Measurements from ENCODE around the gene NLRC5.
"Not testable (repeated sequence)": the region's sequence is repeated elsewhere in the genome, so short reads cannot be mapped to it uniquely, and the experiment has no call there.

The NLRC5 gene

DNA sequence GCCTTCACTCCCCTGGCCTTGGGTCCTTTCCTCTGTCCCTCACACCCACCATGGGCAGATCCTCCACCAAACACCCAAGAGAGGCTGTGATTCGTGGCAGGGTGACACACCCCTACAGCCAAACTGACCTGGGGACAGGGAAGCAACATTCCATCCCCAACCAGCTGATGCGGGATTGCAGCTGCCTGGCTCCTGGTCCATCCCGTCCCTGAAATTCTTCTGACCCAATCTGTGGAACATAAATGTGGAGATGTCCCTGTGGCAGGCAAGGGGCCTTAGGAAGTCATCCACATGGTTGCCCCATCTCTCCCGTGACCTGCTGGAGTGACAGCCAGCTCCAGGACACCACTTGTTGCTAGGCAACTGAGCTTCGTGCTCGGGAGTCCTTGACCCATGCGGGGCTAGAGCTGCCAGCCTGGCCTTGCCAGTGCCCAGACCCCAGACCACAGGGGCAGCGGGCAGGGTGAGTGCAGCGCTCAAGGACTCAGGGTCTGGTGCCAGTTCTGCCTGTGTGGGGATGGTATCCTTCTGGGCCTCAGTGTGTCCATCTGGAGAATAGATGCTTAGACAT is 69.0 kb downstream of the NLRC5 start:
- DNase-seq, result no peak
- no peak for TF ChIP-seq CTCF (IDR thresholded peaks at IDR 0.05; ENCODE audit: low read depth, low read length)
- Histone ChIP-seq H3K36me3 (no peaks in the 10 kb centered on the region), H3K4me3 (ENCODE audit: low read depth, low read length) (no peak overlapping the region), H3K27me3 (ENCODE audit: insufficient read depth, low read depth, severe bottlenecking) (no peaks in the 10 kb centered on the region), H3K27ac (no peak overlapping the region), H3K9me3 (ENCODE audit: severe bottlenecking) (no peaks in the 10 kb centered on the region)

- H3K36me3 ChIP-seq, result no peaks in the 10 kb centered on the region
- DNase-seq, result no peak
- no peak overlapping the region for H3K27ac ChIP-seq
- no peak overlapping the region for H3K4me3 ChIP-seq (ENCODE audit: low read depth, low read length)
- H3K27me3 ChIP-seq (ENCODE audit: insufficient read depth, low read depth, severe bottlenecking), result no peaks in the 10 kb centered on the region
- no peaks in the 10 kb centered on the region for H3K9me3 ChIP-seq (ENCODE audit: severe bottlenecking)
- TF ChIP-seq CTCF (IDR thresholded peaks at IDR 0.05; ENCODE audit: low read depth, low read length), result no peak
Measured at GRCh38 chr16:57060323-57061083, 71.1 kb downstream of the NLRC5 start.

GRCh38 chr16:57061084-57061905 is 71.9 kb downstream of the NLRC5 start:
- peak overlapping the region; percentile 43 for H3K27ac ChIP-seq
- H3K4me3 ChIP-seq (ENCODE audit: low read depth, low read length), result no peak overlapping the region
- H3K9me3 ChIP-seq (ENCODE audit: severe bottlenecking), result no peaks in the 10 kb centered on the region
- peak; percentile 49 for DNase-seq
- H3K27me3 ChIP-seq (ENCODE audit: insufficient read depth, low read depth, severe bottlenecking), result no peaks in the 10 kb centered on the region
- TF ChIP-seq CTCF (IDR thresholded peaks at IDR 0.05; ENCODE audit: low read depth, low read length), result no peak
- H3K36me3 ChIP-seq, result no peaks in the 10 kb centered on the region

GRCh38 chr16:57062329-57062728 is 73.0 kb downstream of the NLRC5 start:
- H3K4me3 ChIP-seq (ENCODE audit: low read depth, low read length), result no peak overlapping the region
- TF ChIP-seq CTCF (IDR thresholded peaks at IDR 0.05; ENCODE audit: low read depth, low read length), result no peak
- no peaks in the 10 kb centered on the region for H3K27me3 ChIP-seq (ENCODE audit: insufficient read depth, low read depth, severe bottlenecking)
- DNase-seq, result no peak
- H3K9me3 ChIP-seq (ENCODE audit: severe bottlenecking), result no peaks in the 10 kb centered on the region
- no peaks in the 10 kb centered on the region for H3K36me3 ChIP-seq
- H3K27ac ChIP-seq, result 0 out of 2 replicates have a peak overlapping the region, but pooled peaks have one; percentile 43

DNA sequence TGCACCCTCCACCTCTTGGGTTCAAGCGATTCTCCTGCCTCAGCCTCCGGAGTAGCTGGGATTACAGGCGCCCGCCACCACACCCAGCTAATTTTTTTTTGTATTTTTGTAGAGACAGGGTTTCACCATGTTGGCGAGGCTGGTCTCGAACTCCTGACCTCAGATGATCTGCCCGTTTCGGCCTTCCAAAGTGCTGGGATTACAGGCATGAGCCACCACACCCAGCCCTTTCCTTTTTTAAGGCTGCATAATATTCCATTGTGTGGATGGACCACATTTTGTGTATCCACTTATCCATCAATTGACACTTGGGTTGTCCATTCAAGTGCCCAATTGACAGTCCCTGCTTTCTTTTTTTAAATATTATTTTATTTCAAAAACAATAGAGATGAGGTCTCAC is 73.8 kb downstream of the NLRC5 start:
- not testable (repeated sequence) for H3K36me3 ChIP-seq; H3K27me3 ChIP-seq (ENCODE audit: insufficient read depth, low read depth, severe bottlenecking); DNase-seq; H3K27ac ChIP-seq; H3K4me3 ChIP-seq (ENCODE audit: low read depth, low read length); H3K9me3 ChIP-seq (ENCODE audit: severe bottlenecking)

DNA sequence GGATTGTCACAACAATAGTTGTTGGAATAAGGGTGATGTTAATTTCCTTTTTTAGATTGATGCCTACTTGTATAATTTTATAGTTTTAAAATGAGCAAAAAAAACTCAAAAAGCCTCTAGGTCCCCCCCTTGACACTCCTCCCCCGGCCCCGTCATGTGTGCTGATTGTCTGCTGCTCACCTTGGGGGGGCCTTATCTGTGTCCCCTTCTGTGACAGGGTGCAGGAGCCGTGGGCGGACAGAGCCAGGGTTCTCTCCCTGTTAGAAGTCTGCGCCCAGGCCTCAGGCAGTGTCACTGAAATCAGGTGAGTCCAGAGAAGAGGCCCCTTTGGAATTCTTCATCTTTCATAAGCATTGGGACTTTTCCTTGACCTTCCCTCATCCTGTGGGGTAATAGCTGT is 75.6 kb downstream of the NLRC5 start:
- Histone ChIP-seq H3K27ac (no peak overlapping the region), H3K27me3 (ENCODE audit: insufficient read depth, low read depth, severe bottlenecking) (no peaks in the 10 kb centered on the region), H3K36me3 (no peaks in the 10 kb centered on the region), H3K9me3 (ENCODE audit: severe bottlenecking) (no peaks in the 10 kb centered on the region), H3K4me3 (ENCODE audit: low read depth, low read length) (no peak overlapping the region)
- TF ChIP-seq CTCF (IDR thresholded peaks at IDR 0.05; ENCODE audit: low read depth, low read length), result no peak
- no peak for DNase-seq

All from WERI-Rb-1 (cell line).